Chondrocyte (in vitro differentiated cells): Measurements from ENCODE around the gene SEPTIN12. TPM values are rescaled to one million over a fixed set of nuclear protein-coding genes. Genes with fewer than 3 reads are reported as not detected.

Experiments used
- DNase-seq: peaks from one replicate; pipeline ENCODE4 v3.0.0; 2021; ENCODE audit warnings: mixed read lengths, low spot score
- H3K27ac Mint-ChIP-seq: one replicate; pipeline ENCODE4 v1.8.0; 2021; ENCODE audit warnings: mild to moderate bottlenecking, moderate library complexity, mixed read lengths; ENCODE audit not compliant: unreplicated experiment
- H3K27me3 Mint-ChIP-seq: 2 replicates; pipeline ENCODE4 v1.8.0; 2021; ENCODE audit warnings: low read depth, mixed read lengths
- H3K36me3 Mint-ChIP-seq: 2 replicates; pipeline ENCODE4 v1.8.0; 2021; ENCODE audit warnings: low read depth, mixed read lengths
- H3K4me1 Mint-ChIP-seq: 2 replicates; pipeline ENCODE4 v1.8.0; 2021; ENCODE audit warnings: low read depth, mild to moderate bottlenecking, mixed read lengths
- H3K4me3 Mint-ChIP-seq: one replicate; pipeline ENCODE4 v1.8.0; 2021; ENCODE audit warnings: mild to moderate bottlenecking, moderate library complexity, mixed read lengths; ENCODE audit not compliant: unreplicated experiment
- H3K9me3 Mint-ChIP-seq: 2 replicates; pipeline ENCODE4 v1.8.0; 2021; ENCODE audit warnings: low read depth, mixed read lengths
- total RNA-seq: library from RNA; stranded (reverse); gene quantifications from 3 replicates; pipeline ENCODE4 v1.2.1, GENCODE V29; 2021
- TF ChIP-seq, protein P1 (sequence below): fragments of 200-600 bp; sonication (generic); IDR thresholded peaks from 2 replicates; pipeline ENCODE4 v1.5.0; 2021; ENCODE audit warnings: antibody characterized with exemption, mild to moderate bottlenecking, moderate library complexity

Gene SEPTIN12
- total RNA-seq, 1 donor from 2014 or later: not detected

DNA sequence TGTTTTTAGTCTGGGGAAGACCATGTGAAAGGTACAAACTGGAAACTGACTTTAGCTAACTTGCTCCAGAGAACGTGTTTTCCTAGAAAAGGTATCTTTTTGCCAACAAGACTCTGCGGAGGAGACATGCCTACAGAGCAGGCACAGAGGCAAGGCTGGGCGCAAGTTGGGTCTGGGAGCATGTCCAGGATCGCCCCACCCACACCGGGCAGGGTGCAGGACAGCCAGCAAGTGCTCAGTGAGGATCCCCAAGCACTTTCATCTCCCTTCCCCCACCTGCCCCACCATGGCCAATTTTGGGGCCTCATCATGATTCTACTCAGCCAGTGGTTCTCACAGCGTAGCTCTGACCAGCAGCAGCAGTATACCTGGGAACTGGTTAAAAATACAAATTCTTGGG, 32.5 kb upstream of the SEPTIN12 start:
- Mint-ChIP-seq H3K27ac (no peak overlapping the region), H3K4me3 (no peak overlapping the region), H3K9me3 (no peaks in the 10 kb centered on the region), H3K36me3 (peaks cover 37% of the 10 kb centered on the region), H3K27me3 (no peaks in the 10 kb centered on the region), H3K4me1 (no peaks in the 10 kb centered on the region)
- DNase-seq: no peak
- TF ChIP-seq, protein P1, sequence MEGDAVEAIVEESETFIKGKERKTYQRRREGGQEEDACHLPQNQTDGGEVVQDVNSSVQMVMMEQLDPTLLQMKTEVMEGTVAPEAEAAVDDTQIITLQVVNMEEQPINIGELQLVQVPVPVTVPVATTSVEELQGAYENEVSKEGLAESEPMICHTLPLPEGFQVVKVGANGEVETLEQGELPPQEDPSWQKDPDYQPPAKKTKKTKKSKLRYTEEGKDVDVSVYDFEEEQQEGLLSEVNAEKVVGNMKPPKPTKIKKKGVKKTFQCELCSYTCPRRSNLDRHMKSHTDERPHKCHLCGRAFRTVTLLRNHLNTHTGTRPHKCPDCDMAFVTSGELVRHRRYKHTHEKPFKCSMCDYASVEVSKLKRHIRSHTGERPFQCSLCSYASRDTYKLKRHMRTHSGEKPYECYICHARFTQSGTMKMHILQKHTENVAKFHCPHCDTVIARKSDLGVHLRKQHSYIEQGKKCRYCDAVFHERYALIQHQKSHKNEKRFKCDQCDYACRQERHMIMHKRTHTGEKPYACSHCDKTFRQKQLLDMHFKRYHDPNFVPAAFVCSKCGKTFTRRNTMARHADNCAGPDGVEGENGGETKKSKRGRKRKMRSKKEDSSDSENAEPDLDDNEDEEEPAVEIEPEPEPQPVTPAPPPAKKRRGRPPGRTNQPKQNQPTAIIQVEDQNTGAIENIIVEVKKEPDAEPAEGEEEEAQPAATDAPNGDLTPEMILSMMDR: no peak

DNA sequence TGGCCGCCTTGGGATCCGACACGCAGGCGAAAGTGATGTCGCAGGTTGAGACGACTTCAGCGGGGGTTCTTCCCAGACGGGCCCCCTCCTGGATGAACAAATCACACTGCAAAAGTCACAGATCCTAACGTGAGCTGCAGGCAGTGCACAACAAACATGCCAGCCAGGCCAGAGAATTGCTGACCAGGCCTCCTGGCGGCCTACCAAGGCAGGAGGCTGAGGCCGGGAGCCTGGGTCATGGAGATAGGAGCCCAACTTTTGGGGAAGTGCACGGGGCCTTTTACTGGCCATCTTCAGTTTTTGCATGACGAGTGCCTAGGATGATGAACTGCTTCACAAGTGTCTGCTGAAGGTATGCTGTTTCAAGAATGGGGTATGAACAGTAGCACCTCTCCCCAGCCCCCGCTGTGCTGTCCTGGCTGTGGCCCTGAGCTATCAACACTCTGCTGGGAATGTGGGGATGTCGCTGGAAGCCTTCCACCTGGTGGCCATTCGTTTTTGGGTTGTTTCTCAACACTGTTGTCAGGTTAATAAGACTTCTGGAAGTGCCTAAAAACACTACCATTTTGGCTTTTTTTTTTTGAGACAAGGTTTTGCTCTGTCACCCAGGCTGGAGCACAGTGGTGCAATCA, 26.5 kb upstream of the SEPTIN12 start:
- H3K27ac Mint-ChIP-seq: no peak overlapping the region
- no peaks in the 10 kb centered on the region for H3K9me3 Mint-ChIP-seq
- TF ChIP-seq, protein P1: no peak
- peaks cover 43% of the 10 kb centered on the region for H3K36me3 Mint-ChIP-seq
- peak; percentile 59 for DNase-seq
- H3K4me3 Mint-ChIP-seq: no peak overlapping the region
- H3K27me3 Mint-ChIP-seq: no peaks in the 10 kb centered on the region
- no peaks in the 10 kb centered on the region for H3K4me1 Mint-ChIP-seq

DNA sequence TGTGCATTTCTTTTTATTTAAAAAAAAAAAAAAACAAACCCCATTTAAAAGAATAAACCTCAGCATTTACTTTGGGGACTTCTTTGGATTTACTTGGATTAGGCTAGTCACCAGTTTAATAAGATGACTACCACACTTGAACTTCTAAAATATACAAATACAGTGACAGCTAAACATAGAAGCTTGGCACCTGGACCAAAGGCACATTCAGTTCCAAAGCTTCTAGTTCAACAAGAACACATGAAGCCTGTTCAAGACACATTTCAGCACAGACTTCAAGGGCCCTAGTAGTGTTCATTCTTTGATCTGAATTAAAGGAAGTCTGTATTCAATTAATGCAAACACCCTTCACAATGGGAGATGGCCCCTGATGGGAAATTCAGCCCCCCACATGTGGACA, 25.9 kb upstream of the SEPTIN12 start:
- H3K27me3 Mint-ChIP-seq: no peaks in the 10 kb centered on the region
- no peaks in the 10 kb centered on the region for H3K4me1 Mint-ChIP-seq
- no peaks in the 10 kb centered on the region for H3K9me3 Mint-ChIP-seq
- DNase-seq: no peak
- TF ChIP-seq, protein P1: no peak
- H3K36me3 Mint-ChIP-seq: peaks cover 41% of the 10 kb centered on the region
- H3K27ac Mint-ChIP-seq: no peak overlapping the region
- no peak overlapping the region for H3K4me3 Mint-ChIP-seq

DNA sequence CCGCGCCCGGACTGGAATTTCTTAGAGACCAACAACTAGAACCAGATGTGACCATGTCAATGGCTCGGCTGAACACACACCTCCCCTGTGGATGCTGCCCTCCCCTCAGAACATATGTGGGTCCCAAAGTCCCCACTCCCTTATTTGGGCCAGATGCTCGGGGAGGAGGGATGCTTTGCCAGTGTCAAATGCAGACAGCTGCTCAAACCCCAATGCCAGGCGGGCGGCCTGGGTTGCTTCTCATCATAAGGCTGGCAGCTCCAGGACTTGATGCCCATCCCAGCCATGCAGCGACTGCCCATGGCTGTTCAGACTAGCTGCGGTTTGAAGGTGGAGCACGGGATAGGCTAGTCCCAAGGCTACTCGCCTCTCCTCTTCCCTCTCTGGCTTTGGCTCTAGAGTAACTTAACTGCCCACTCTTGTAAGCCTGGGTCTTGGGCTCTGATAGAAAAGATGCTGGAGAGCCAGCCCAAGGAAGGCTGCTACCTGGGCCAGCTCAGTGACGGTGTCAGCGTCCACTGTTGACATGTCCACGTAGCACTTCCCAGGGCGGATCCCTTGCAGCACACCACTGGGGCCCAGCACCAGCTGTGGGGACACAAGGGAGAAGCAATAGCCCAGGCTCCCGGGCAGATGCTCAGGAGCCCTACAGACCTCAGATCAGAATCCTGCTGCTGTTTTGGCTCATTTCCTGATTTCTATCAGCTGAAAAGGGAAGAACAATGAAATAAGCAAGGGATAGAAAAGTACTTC, 25.3 kb upstream of the SEPTIN12 start:
- no peaks in the 10 kb centered on the region for H3K27me3 Mint-ChIP-seq
- H3K9me3 Mint-ChIP-seq: no peaks in the 10 kb centered on the region
- no peak overlapping the region for H3K4me3 Mint-ChIP-seq
- peaks cover 39% of the 10 kb centered on the region for H3K36me3 Mint-ChIP-seq
- DNase-seq: no peak
- TF ChIP-seq, protein P1: no peak
- H3K4me1 Mint-ChIP-seq: no peaks in the 10 kb centered on the region
- no peak overlapping the region for H3K27ac Mint-ChIP-seq

DNA sequence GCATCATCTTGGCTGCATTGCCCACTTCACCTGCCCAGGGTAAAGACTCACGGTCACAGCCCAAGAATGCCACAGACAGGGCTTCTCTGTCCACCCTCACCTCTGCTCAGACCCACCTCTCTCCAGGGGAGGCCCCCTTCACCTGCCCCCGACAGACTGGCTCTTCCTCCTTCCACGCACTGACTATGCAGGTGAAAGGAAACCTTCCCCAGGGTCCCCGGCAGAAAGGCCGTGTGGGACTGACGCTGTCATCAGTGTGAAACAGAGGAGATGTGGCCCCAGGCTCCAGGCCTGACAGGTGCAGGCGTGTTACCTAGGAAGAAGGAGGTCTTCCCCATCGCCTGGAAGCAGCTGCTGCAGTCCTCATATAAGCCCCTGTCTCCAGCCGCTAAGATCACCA, 23.6 kb upstream of the SEPTIN12 start:
- Mint-ChIP-seq H3K4me1 (no peaks in the 10 kb centered on the region), H3K4me3 (no peak overlapping the region)

More for the DNA sequence above, 23.6 kb upstream of the SEPTIN12 start:
- peak overlapping the region; percentile 63 for H3K27ac Mint-ChIP-seq
- DNase-seq: no peak
- TF ChIP-seq, protein P1: no peak
- no peaks in the 10 kb centered on the region for H3K9me3 Mint-ChIP-seq
- peaks cover 40% of the 10 kb centered on the region for H3K36me3 Mint-ChIP-seq
- no peaks in the 10 kb centered on the region for H3K27me3 Mint-ChIP-seq
